Right lung (tissue), 5 donors: ENCODE data around the gene SCARB1. TPM values are rescaled to one million over a fixed set of nuclear protein-coding genes. Genes with fewer than 3 reads are reported as not detected.

Experiments
- DNase-seq, 2 donors: peaks; one replicate each; pipeline ENCODE4 v3.0.0-alpha.2; 2013
- polyA plus RNA-seq, 5 donors: library from polyadenylated mRNA; unstranded; fragments of 120-200 nt; gene quantifications; one replicate each; pipeline versions ENCODE4 v1.2.1 to v1.2.3, GENCODE V29; 2013; ENCODE audit warnings: inconsistent platforms in 1 of 5, low replicate concordance in 1 of 5; ENCODE audit not compliant: insufficient read length in 5 of 5, insufficient read depth in 1 of 5

The SCARB1 gene
- polyA plus RNA-seq, 5 donors = 20.2 to 33.3 (median 30.2) TPM

DNA sequence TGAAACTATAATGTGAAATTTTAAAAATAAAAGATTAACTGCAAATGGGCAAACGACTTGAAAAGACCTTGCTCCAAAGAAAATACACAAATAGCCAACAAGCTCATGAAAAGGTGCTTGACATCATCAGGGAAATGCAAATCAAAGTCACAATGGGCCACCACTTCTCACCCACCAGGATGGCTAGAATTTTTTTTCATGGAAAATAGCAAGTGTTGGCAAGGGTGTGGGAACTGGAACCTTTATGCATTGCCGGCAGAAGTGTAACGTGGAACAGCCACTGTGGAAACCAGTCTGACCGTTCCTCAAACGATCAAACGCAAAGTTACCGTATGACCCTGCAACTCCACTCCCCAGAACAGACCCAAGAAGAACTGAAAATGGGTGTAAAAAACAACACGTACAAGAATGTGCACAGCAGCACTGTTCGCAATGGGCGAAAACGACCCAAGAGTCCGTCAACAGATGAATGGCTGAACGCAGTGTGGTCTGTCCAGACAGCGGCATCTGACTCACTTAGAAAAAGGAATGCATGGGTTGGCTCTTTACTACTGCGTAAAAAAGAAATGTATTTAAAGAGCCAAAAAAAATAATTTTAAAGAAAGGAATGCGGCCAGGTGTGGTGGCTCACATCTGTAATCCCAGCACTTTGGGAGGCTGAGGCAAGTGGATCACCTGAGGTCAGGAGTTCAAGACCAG is 40.2 kb downstream of the SCARB1 start:
- no peak for DNase-seq

DNA sequence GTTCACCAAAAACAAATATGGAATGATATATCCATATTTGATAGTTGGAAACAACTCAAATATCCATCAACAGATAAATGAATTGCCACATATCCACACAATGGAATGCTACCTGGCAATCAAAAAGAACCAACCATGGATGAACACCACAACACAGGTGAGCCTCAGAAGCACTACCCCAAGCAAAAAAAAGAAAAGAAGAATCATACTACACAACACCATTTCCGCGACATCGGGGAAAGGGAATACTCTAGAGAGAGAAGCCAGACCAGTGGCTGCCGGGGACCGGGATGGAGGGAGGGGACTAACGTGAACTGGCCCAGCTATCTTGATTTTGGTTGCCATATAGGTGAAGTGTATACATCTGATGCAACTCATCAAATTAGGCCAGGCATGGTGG is 41.4 kb downstream of the SCARB1 start:
- DNase-seq = no peak

DNA sequence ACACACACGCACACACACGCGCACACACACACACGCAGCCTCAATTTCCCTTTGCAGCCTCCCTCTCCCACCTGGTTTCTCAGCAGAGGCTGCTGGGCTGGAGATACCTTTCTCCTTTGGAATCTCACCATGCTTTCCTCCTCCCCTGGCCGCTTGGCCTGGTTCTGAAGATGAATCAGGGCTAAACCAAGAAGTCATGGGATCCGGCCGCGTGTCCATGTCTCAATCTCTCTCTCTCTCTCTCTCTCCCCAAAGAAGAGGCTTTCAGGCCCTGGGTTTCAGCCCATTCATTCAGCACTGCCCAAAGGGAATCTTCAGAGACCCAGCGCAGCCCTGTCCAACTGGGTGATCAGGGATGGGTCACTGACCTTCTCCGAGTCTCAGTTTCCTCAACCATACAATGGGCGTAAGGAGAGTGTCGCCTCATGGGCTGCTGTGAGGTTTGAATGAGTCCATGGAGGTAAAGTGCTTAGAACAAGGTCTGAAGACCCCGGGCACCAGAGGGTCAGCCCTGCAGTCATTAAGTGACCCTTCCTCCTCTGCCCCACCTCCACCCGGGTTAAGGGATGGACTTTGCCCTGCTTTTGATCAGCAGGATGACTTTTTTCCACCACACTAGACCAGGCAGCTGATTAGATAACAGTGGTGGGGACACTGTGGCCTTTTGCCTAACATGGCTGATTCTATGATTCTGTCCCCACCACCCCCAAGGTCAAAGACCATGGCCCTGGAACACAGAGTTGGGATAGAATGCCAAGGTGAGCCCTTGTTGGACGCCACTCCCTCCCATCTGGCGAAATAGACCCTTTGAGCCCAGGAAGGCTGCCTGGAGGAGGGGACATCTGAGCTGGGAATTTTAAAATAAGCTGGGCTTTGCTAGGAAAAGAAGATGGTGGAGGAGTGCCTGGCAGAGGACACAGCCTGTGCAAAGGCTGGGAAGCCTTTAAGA is 42.1 kb downstream of the SCARB1 start:
- DNase-seq = no peak

DNA sequence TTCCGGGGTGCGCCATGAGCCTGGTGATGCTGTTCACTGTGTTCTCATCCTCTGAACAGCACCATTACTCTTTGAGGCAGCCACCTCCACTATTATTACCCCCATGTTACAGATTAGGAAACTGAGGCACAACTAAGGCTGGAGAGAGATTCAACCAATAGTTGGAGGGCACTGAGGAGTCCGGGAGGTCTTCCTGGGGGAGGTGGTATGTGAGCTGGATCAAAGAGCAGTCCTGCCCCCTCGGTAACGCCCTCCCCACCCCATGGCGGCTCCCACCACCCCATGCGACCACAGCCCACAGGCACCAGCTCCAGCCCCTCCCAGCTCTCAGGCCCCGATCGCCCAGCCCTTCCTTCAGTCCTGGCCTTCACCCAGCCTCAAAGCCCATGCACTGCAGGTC is 43.5 kb downstream of the SCARB1 start:
- no peak for DNase-seq

DNA sequence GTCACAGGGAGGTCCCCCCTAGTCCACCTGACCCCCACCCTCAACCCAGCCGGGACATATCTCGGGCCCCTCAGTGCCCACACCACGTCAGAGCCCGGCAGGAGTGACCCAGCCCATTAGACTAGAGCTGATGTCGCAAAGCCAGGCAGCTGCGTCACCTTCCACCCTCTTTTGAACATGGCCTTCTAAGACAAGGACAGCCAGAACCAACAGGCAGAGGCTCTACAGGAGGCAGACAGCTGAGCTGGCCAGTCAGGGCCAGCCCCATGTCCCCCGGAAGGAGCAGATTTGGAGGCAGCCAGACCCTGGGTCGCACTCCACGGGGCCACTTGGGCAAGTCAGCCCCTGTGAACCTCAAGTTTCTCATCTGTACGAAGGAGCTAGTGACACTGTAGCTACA is 44.1 kb downstream of the SCARB1 start:
- no peak for DNase-seq

DNA sequence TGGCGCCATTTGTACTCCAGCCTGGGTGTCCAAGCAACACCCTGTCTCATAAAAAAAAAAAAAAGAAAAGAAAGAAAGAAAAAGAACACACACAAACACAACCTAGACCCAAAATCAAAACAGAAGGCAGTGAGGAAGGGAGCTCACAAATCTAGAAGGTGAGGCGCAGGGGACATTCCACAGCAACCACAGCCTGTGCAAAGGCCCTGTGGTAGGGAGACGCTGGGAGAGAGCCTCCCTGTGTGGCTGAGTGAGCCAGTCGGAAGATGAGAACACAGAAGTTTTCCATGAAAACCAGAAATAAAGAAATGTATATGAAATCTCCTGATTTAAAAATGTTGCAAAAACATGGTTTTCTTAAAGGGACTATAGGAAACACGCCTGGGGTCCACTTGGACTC is 44.6 kb downstream of the SCARB1 start:
- DNase-seq = no peak

DNA sequence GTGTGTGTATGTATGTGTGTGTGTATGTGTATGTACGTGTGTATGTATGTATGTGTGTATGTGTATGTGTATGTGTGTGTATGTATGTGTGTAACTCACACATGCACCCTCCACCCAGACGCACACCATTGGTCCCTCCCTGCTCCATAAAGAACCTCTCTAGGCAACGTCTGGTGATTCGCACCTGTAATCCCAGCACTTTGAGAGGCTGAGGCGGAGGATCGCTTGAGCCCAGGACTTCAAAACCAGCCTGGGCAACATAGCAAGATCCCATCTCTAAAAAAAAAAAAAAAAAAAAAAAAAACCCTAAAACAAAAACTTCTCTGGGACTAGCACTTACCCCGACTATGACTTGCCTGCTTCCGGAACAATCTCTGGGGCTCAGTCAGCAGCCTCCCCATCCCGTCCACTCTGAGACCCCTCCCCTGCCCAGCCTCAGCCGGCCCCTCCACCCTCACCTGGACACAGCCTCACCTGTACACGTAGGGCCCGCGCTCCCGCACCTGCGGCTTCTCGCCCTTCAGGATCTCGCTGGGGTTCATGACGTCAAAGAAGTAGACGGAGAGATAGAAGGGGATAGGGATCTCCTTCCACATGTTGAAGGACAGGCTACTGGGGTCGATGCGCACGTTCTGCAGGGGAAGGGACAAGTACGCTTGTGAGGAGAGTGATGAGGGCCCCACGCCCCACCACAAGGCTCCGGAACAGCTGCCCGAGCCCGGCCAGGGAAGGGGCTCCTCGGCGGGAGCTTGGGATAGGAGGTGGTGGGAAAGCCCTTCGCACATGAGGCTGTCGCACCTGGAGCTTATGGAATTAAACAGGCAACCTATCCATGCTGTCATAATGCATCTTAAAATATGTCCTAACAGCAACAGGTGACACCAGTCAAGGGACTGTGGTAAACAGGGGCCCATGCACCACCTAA is 46.3 kb downstream of the SCARB1 start:
- DNase-seq = no peak

DNA sequence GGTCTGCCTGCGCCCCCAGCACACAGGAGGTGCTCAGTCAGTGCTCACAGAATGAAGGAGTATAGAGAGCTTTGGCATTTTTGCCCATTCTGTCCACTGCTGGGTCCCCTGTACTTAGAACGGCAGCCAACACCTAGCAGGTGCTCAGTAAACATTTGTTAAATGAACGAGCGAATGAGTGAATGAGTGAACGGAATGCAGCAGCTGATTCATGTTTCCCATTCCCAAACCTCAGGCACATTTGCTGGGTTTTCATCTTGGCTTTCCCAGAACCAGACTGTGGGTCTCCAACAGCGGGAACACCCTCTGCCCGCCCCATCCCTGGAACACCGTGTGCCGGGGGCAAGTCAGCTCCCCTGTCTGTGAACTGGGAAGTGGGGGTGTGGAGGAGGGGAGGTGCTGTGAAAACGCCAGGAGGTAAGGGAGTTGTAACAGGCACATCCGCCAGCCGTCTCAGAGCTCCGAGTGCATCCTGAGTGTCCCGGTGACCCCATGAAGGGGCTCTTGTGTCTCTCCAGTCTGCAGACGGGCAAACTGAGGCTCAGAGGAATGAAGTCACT is 47.3 kb downstream of the SCARB1 start:
- DNase-seq = no peak

DNA sequence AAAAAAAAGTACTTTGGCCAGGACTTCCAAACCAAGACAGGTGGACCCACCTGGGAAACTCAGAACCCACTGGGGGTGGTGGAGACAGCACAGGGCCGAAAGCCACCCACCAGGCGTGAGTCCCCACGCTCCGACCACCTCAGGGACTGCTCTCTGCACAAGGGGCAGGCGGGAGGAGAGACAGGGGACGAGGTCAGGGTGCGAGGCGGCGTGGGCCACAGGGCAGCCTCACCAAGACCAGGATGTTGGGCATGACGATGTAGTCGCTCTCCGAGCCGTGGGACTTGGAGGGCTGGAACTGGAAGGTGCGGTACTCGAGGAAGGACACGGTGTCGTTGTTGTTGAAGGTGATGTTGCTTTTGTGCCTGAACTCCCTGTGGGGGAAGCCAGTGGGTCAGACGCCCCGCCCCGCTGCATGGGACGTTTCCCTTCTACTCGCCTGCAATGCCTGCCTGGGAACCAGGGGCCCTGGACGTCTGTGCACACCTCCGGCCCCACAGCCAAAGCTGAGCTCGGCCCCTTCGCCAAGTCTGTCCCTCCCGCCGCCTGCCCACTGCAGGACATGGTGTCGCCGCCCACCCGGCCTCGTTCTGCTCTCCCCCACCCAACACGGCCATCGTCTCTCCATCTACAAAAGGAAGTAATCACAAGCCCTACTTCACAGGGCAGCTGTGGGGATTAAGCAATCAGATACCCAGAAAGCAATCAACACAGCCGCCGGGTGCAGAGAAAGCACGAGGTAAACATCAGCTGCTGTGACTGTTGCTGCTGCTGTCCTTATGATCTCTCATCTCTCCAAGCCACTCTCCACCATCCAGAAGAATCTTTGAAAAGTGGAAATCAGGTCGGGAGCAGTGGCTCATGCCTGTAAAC is 48.7 kb downstream of the SCARB1 start:
- no peak for DNase-seq

DNA sequence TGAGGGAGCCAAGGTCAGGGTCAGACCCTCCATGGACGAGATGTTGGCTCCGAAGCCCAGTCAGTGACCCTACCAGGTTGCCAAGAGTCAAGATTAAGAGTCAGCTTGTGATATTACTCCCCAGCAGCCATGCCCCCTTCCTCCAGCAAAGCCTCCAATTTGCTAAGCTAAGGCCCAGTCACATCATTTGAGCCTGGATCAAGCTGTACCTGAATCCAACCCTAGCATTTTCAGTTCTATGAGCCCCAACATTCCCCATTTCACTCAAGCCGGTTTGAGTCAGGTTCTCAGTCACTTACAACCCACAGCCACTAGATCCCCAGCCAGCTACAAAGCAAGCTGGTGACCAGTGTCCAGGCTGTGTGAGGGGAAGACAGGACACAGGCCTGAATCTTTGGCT is 49.9 kb downstream of the SCARB1 start:
- no peak for DNase-seq

DNA sequence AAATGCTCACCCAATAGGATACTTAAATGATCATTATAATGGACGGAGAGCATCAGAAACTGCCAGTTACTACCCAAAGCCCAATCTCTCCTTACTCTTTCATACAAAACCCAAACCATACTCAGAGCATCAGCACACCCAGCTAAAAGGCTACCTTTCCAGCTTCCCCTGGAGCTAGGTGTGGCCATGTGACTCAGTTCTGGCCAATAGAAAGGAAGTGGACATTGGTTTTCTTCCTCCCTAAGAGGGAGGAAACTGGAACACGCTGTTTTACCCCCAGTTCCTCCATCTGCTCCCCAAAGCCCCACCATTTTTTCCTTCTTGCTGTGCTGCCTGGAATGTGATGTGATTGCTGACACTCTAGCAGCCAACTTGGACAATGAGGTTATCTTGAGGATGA is 50.7 kb downstream of the SCARB1 start:
- DNase-seq = no peak

DNA sequence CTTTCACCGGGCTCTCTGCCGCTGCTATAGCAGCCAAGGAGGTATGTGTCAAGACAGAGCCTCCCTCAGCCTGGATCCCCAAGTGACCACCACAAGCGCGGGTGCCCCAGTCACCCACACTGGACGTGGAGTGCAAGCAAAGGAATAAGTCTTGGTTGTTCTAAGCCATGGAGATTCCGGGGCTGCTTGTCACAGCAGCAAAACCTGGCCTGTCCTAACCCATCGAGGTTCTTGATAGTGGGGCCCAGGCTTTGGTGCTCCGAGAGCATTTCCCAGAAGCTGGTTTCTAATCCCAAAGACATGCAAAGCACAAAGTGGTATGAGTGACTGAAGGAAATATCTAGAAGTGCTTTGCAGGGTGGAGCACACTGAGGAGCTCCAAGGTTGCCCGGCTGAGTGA is 51.3 kb downstream of the SCARB1 start:
- no peak for DNase-seq

DNA sequence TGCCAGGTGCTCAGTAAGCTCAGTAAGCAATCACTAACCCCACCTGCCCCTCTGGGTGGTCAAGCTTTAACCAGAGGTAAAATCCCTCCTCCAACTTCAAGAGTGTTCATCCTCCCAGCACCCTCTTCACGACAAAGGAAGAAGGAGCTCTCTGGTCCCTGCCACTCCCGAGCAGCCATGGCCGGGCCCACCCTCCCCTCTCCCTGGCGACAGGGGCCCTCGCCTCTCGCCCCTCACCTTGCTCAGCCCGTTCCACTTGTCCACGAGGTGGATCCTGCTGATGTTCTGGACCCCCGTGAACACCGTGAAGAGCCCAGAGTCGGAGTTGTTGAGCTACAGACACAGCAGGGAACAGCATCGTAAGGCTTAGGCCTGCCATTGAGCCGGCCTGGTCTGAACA is 52.0 kb downstream of the SCARB1 start:
- no peak for DNase-seq

DNA sequence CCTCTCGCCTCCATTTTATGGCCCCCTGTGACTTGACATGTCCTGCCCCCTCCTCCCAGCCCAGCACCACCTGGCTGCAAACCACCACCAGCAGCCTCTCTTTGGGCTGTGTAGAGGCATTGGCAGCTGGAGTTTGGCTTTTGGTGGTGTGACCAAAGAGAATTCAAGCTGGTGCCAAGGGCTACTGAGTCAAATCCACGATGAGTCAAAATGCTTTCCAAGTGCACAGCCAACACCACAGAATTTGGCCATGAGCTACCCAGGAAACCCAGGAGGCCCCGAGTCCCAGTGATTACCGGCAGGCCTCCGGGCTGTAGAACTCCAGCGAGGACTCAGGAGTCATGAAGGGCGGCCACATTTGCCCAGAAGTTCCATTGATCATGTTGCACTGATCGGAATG is 53.8 kb downstream of the SCARB1 start:
- no peak for DNase-seq

DNA sequence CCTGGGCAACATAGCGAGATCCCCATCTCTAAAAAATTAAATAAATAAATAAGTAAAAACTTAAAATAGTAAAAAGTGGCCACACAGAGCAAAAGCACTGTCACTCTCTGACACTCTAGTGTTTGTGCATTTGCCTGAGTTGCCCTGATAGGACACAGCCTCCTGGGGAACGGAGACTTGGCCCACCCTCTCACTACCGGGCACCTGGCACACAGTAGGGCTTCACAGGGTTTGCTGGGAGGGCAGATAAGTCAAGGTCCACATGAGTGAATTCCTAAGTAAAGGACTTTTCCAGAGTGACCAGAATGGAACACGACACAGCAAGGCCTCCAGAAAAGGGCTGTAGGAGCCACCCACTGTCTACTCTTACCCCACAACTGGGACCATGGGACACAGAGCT is 54.3 kb downstream of the SCARB1 start:
- DNase-seq = no peak

DNA sequence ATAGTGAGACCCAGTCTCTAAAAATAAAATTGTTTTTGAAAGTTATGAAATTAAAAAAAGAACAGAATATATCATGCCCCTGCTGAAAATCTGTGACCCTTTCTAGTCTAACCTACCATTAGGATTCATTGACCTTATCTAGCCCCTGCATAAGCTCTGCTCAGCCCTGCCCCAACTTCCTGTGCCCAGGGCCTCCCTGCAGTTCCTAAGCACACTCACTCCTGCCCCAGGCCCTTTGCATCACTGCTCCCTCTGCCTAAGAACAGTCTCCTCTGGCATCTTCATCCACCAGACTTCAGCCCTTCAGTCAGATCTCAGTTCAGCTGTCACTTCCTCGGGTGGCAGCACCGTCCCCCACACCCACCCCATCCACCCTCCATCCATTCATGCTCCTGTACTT is 55.4 kb downstream of the SCARB1 start:
- DNase-seq = no peak

DNA sequence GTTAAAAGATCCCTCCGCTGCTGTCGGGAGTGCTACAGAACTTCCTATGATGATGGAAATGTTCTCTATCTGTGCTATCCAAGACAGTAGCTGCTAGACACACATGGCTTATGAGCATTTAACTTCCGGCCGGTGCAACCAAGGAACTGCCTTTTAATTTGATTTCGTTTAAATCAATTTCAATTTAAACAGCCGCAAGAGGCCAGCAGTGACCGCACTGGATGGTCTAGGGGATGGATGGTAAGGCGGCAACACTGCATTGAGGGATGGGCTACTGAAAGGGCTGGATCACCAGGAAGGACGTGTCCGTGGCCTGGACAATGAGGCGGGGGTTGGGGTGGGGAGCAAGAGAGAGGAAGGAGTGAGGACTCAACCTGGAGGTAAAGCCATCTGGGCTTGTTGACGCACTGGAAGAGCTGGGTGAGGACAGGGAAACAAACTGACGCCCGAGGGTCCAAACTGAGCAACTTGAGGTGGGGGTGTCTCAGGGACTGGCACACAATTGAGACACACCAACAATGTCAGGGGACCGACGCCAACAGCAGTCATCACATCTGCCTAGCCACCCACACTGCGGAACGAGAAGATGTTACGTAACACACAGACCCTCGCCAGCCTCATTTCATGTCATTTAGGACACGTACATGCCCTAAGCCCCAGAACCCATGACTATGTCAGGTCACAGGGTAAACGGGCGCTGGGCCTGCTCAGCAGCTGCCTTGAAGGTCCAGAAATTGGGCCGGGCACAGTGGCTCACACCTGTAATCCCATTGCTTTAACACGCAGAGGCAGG is 57.6 kb downstream of the SCARB1 start:
- DNase-seq = no peak

DNA sequence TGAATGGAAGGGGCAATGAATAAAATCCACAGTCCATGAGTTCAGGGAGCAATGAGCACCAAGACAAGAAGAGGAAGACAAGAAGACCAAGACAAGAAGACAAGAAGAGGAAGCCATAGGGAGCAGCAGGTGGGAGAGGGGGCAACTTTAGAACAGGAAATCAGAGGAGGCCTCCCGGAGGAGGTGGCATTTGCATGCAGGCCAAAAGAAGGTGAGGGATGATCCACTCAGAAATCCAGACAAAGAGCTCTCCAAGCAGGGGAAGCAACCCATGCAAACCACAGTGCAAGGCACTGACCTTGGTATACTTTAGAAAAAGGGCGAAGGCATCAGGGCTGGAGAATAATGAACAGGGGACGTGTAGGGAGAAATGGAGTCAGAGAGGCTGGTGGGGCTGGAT is 58.6 kb downstream of the SCARB1 start:
- no peak for DNase-seq

DNA sequence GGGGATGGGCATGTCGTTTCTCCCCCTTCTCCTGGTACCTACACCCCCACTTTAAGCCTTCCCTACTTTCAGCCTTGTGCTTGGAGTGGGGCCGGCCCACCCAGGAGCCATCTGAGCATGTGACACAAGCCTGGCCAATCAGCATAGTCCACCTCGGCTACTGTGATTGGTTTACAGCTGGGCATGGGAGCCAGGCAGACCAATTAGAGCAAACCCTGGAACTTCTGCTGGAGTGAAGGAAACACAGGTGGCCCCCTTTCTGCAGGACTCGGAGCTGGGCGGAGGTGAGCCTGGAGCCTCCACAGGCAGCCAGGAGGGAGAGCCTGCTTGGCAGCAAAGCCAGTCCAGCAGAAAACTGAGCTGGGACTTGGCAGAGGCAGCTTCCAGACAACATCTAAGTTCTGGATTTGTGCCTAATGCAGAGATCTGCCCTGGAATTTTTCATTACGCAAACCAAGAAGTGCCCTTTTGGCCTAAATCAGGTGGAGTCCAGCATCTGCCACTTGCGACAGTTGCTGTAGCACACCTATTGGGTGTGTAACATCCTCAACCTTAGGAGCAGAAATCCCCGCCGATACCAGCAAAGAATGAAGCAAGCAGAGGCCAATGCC is 59.5 kb downstream of the SCARB1 start:
- peak in 1 of 2 donors; percentile 22 for DNase-seq
